ENCODE data around the gene ITGA4.

The ITGA4 gene

DNA sequence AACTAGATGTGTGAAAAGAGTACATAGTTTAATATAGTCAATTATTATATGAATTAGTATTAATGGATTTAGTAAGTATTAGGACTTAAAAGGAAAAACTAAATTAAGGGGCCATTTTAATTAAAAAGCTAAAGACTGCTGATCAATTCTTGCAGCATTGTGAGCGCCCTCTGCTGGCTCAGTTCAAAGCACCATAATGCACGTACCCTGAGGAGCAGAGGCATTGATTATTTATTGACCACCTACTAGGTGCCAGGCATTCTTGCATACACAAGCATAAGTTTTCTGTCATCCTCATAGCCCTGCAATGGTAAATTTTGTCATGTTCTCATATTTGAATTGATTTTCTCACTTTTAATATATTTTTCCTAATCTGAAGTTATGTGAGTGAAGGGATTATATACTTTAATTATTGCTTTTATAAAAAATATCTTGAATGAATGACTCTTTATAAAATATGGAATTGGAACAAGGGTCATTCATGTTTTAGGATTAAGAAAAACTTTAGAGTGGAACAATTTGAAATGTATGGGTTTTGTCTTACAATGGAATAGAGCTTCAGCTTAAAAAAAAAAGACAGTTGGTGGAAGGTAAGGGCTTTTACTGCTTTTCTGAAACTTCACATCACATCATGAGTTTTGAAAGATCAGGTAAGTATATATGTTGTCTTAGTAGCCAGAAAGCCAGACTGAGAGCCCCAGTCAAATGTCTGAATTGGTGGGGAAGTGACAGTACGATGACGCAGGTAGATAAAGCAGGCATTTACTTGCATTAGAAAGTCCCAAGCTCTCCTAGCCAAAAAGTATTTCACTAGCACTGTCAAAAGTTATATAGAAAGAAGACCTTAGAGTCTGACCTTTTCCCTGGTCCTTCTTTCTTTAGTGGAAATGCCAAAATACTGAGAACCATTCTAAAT lies 9.7 kb downstream of the ITGA4 start:
- peaks cover 2% of the 10 kb centered on the region for H3K9me3 Mint-ChIP-seq
- no peak overlapping the region for H3K4me3 Mint-ChIP-seq
- peaks cover 85% of the 10 kb centered on the region for H3K36me3 Mint-ChIP-seq (ENCODE audit: low read depth)
- peak overlapping the region; percentile 90 for H3K27ac Mint-ChIP-seq
- peak; percentile 78 for DNase-seq
- no peaks in the 10 kb centered on the region for H3K27me3 Mint-ChIP-seq
- peaks cover 91% of the 10 kb centered on the region for H3K4me1 Mint-ChIP-seq (ENCODE audit: low read depth)

DNA sequence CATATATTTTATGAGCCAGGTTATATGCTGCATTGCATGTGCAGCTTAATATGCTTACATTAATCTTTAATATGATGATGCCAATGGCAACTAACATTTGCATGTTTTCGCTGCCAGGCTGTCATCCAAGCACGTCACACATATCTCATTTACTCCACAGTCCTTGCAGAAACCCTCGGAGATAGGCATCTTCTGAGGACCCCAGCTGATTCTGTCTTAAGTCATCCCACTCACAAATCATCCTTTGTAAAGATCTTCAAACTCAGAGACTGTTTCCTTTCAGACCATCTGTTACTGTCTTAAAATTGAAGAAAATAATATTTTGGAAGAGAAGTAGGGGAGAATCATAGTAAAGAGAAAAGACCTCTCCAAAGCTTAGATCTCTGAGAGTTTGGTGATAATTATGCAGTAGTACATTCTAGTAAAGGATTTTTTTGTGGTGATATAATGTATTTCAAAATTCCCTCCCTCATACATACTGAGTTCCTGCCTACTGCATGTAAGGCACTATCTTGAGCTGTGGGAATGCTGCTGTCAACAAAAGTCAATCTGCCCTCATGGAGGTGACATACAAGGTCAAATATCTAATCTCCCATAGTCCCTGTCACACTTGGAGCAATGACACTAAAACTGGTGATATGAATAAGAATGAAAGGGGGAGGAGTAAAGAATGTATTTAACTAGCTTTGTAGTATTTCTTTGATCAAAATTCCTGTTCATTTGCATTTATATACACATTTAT lies 11.0 kb downstream of the ITGA4 start:
- Mint-ChIP-seq H3K4me1 (ENCODE audit: low read depth) (peaks cover 89% of the 10 kb centered on the region), H3K4me3 (no peak overlapping the region), H3K27me3 (no peaks in the 10 kb centered on the region), H3K9me3 (peaks cover 2% of the 10 kb centered on the region), H3K27ac (peak overlapping the region; percentile 90), H3K36me3 (ENCODE audit: low read depth) (peaks cover 84% of the 10 kb centered on the region)
- no peak for DNase-seq

DNA sequence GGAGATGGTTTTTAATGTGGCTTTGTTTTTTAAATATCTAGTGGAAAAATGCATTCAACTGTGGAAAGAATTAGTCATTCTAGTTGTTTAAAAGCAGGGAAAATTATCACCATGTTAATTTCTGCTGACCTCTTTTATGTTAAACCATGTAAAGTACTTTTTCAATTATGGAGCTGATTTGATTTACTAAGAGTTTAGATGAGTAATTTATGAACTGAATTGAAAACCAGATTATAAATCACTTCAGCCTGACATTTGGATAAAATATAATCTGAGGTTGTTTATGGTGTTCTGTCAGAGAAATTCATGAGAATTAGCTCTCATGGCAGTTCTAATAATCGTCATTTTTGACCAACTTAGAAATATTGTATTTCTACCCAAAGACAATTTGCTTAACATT lies 11.6 kb downstream of the ITGA4 start:
- H3K4me1 Mint-ChIP-seq (ENCODE audit: low read depth): peaks cover 89% of the 10 kb centered on the region
- no peak for DNase-seq
- H3K36me3 Mint-ChIP-seq (ENCODE audit: low read depth): peaks cover 84% of the 10 kb centered on the region
- H3K4me3 Mint-ChIP-seq: no peak overlapping the region
- no peaks in the 10 kb centered on the region for H3K27me3 Mint-ChIP-seq
- peak overlapping the region; percentile 90 for H3K27ac Mint-ChIP-seq
- peaks cover 2% of the 10 kb centered on the region for H3K9me3 Mint-ChIP-seq

- no peak for DNase-seq
- no peaks in the 10 kb centered on the region for H3K27me3 Mint-ChIP-seq
- peaks cover 2% of the 10 kb centered on the region for H3K9me3 Mint-ChIP-seq
- H3K36me3 Mint-ChIP-seq (ENCODE audit: low read depth): peaks cover 88% of the 10 kb centered on the region
- peak overlapping the region; percentile 80 for H3K27ac Mint-ChIP-seq
- H3K4me1 Mint-ChIP-seq (ENCODE audit: low read depth): peaks cover 81% of the 10 kb centered on the region
- peak overlapping the region; percentile 21 for H3K4me3 Mint-ChIP-seq
Observed at GRCh38 chr2:181471226-181471625, 14.0 kb downstream of the ITGA4 start.

DNA sequence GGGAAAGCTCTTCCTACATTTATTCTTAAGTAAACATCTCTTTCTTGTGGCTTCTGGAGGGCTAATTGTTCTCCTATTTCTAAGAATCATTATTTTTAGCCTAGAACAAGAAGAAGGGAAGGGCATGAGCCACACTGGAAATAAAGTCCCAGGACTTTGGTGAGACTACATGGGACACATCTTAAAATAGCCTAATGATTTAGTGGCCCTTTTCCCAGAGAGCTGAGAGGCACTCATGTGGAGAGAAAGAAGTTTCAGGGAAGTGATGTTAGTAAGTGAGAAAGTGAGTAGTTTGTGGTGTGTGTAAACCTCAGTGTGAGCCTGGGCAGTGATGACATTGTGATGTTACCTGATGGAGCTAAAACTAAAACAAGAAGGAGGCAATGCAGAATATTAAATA lies 14.6 kb downstream of the ITGA4 start:
- Mint-ChIP-seq H3K27me3 (no peaks in the 10 kb centered on the region), H3K27ac (peak overlapping the region; percentile 80), H3K4me1 (ENCODE audit: low read depth) (peaks cover 80% of the 10 kb centered on the region), H3K4me3 (peak overlapping the region; percentile 21), H3K9me3 (peaks cover 2% of the 10 kb centered on the region), H3K36me3 (ENCODE audit: low read depth) (peaks cover 92% of the 10 kb centered on the region)
- no peak for DNase-seq

- Mint-ChIP-seq H3K36me3 (ENCODE audit: low read depth) (peaks cover 93% of the 10 kb centered on the region), H3K4me1 (ENCODE audit: low read depth) (peaks cover 78% of the 10 kb centered on the region), H3K4me3 (no peak overlapping the region)
Observed at GRCh38 chr2:181472990-181473389, 15.8 kb downstream of the ITGA4 start.

GRCh38 chr2:181474222-181474881 lies 17.2 kb downstream of the ITGA4 start:
- H3K9me3 Mint-ChIP-seq: no peaks in the 10 kb centered on the region
- H3K4me1 Mint-ChIP-seq (ENCODE audit: low read depth): peaks cover 68% of the 10 kb centered on the region
- H3K36me3 Mint-ChIP-seq (ENCODE audit: low read depth): peaks cover 88% of the 10 kb centered on the region
- no peak overlapping the region for H3K4me3 Mint-ChIP-seq
- no peak for DNase-seq
- H3K27ac Mint-ChIP-seq: peak overlapping the region; percentile 69
- no peaks in the 10 kb centered on the region for H3K27me3 Mint-ChIP-seq

More at GRCh38 chr2:181472990-181473389, 15.8 kb downstream of the ITGA4 start:
- DNase-seq: no peak
- Mint-ChIP-seq H3K27ac (peak overlapping the region; percentile 69), H3K9me3 (peaks cover 2% of the 10 kb centered on the region), H3K27me3 (no peaks in the 10 kb centered on the region)

DNA sequence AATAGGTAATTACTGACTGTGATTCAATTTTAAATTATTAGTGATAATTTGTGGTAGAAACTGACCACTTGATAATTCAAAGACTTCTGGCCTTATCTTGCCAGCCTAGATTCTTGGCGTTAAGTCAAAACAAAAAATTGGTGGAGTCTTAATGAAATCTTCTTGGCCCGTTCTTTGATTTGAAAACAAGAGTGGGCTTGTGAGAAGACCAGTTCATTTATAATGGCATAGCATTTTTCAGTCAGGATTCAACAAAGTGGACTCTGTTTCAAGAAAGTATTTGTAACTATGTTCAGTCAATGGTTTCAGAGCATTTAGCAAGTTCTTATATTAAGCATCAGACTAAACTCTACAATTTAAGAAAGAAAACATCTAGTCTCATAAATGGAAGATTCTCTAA lies 26.0 kb downstream of the ITGA4 start:
- Mint-ChIP-seq H3K4me3 (no peak overlapping the region), H3K27me3 (no peaks in the 10 kb centered on the region), H3K36me3 (ENCODE audit: low read depth) (peaks cover 90% of the 10 kb centered on the region), H3K27ac (peak overlapping the region; percentile 22), H3K9me3 (no peaks in the 10 kb centered on the region), H3K4me1 (ENCODE audit: low read depth) (peaks cover 4% of the 10 kb centered on the region)
- no peak for DNase-seq

DNA sequence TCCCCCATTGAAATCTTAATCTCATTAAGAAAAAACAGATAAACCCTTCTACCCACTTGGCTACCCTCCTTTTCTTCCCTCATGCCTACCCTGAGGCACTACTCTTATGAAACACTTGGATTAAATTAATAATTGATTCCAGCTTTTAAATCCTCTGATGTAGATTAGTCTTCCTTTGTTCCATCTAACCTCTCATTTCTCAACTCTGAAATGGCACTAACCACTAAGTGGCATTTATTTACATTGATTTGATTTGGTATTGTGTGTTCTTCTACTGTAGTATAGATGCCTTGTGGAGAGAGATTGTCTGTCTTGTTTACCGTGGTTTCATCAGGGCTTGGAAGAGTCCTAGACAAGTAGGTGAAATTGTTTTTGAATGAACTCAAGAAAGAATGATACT lies 26.7 kb downstream of the ITGA4 start:
- Mint-ChIP-seq H3K27me3 (no peaks in the 10 kb centered on the region), H3K36me3 (ENCODE audit: low read depth) (peaks cover 95% of the 10 kb centered on the region)
- no peak for DNase-seq

GRCh38 chr2:181484851-181485637 lies 27.9 kb downstream of the ITGA4 start:
- Mint-ChIP-seq H3K36me3 (ENCODE audit: low read depth) (peaks cover 97% of the 10 kb centered on the region), H3K4me1 (ENCODE audit: low read depth) (peaks cover 4% of the 10 kb centered on the region), H3K4me3 (no peak overlapping the region), H3K9me3 (no peaks in the 10 kb centered on the region), H3K27ac (no peak overlapping the region), H3K27me3 (no peaks in the 10 kb centered on the region)
- no peak for DNase-seq

More for the DNA sequence above, 26.7 kb downstream of the ITGA4 start:
- H3K4me1 Mint-ChIP-seq (ENCODE audit: low read depth): peaks cover 4% of the 10 kb centered on the region
- no peaks in the 10 kb centered on the region for H3K9me3 Mint-ChIP-seq
- H3K4me3 Mint-ChIP-seq: no peak overlapping the region
- H3K27ac Mint-ChIP-seq: no peak overlapping the region

GRCh38 chr2:181485638-181485946 lies 28.4 kb downstream of the ITGA4 start:
- H3K4me1 Mint-ChIP-seq (ENCODE audit: low read depth): peaks cover 4% of the 10 kb centered on the region
- DNase-seq: no peak
- no peaks in the 10 kb centered on the region for H3K27me3 Mint-ChIP-seq
- H3K4me3 Mint-ChIP-seq: no peak overlapping the region
- peaks cover 97% of the 10 kb centered on the region for H3K36me3 Mint-ChIP-seq (ENCODE audit: low read depth)
- no peak overlapping the region for H3K27ac Mint-ChIP-seq
- no peaks in the 10 kb centered on the region for H3K9me3 Mint-ChIP-seq

DNA sequence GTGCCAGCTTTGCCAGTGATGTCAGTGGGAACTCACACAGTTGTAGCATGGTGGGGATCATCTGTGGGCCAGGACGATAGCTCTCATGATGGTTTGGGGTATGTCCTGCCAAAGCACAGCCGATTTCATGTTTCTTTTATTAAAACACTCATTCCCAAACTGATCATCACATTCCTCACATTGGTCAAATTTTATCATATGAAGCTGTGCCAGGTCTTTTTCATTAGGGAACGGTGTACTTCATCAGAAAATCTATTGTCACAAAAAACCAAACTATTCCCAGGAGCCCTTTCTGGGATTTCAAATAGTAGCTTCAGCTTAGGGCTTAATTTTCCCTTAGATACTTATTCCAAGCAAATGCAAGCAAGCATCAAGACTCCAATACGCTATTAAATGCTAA lies 42.0 kb downstream of the ITGA4 start:
- peak overlapping the region; percentile 34 for H3K27ac Mint-ChIP-seq
- no peak for DNase-seq
- H3K4me3 Mint-ChIP-seq: no peak overlapping the region
- H3K9me3 Mint-ChIP-seq: no peaks in the 10 kb centered on the region
- no peaks in the 10 kb centered on the region for H3K27me3 Mint-ChIP-seq
- H3K4me1 Mint-ChIP-seq (ENCODE audit: low read depth): peaks cover 4% of the 10 kb centered on the region
- H3K36me3 Mint-ChIP-seq (ENCODE audit: low read depth): peaks cover 66% of the 10 kb centered on the region

DNA sequence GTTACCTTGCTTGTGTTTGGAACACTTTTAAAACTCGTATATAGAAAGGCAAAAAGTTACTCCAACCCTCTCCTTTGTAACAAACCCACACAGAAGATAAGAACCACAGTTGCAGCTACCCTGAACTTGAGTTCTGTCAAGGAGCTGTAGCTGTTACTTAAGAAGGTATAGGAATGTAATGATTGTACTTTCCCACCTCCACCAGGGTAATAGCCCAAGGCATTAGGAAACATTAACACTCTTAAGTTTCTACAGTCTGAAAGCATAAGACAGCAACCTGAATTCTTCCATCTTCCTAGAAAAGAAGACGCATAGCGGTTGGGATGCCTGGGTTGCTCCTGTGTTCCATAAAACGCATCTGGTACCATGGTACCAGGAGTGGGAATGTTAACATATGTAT lies 43.0 kb downstream of the ITGA4 start:
- H3K4me1 Mint-ChIP-seq (ENCODE audit: low read depth): peaks cover 4% of the 10 kb centered on the region
- no peak overlapping the region for H3K27ac Mint-ChIP-seq
- H3K9me3 Mint-ChIP-seq: no peaks in the 10 kb centered on the region
- peaks cover 65% of the 10 kb centered on the region for H3K36me3 Mint-ChIP-seq (ENCODE audit: low read depth)
- no peak for DNase-seq
- H3K4me3 Mint-ChIP-seq: no peak overlapping the region
- H3K27me3 Mint-ChIP-seq: no peaks in the 10 kb centered on the region

DNA sequence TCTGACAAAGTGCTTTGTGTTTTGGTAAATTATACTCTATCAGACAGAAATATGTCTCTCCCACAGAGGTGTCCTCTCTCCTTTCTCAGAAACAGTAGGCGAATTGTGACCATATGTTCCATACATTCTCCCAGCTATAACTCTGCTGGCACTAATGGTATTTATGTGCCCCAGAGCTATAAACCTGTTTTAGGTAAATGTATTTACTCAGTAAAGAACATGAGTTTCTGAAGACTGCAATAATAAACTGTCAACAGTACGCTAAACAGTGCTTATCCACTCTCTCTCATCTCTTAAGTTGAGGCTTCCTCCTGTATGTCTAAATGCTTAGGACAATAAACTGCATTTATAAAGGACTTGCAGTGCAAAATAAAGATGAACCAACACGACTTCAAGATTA lies 58.5 kb downstream of the ITGA4 start:
- no peak for DNase-seq
- Mint-ChIP-seq H3K9me3 (no peaks in the 10 kb centered on the region), H3K27me3 (no peaks in the 10 kb centered on the region), H3K4me1 (ENCODE audit: low read depth) (peaks cover 57% of the 10 kb centered on the region), H3K4me3 (no peak overlapping the region), H3K27ac (no peak overlapping the region), H3K36me3 (ENCODE audit: low read depth) (peaks cover 94% of the 10 kb centered on the region)
